Measurements from ENCODE around the gene DDI1.

DDI1 gene

DNA sequence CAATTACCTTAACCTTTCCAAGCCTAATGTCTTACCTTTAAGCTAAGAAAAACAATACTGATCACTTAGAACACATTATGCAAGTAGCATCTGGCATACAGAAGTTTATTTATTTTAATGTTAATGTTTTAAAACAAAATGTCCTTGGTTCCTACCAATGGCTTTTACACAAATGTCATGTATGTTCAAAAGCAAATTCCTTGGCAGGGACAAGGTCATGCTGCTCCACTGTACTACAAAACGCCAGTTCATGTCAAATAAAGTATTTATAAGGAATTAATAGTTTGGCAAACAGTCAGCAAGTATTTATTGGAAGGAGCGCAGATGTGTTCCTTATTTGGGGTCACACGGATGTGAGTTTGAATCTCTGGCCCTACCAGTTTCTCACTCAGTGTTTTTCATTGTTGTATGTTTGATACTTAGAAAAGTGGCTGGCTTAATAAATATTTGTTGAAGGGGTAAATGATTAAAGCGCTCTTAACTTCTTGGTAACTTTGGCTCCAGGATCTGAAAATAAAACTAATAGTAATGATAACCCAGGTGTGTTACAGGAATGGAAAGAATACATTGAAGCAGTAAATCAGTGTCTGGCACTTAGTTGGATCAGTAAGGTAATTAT is 18.6 kb downstream of the DDI1 start:
- Mint-ChIP-seq H3K9me3 (no peaks in the 10 kb centered on the region), H3K27ac (no peak overlapping the region), H3K4me3 (no peak overlapping the region), H3K4me1 (no peaks in the 10 kb centered on the region), H3K36me3 (ENCODE audit: low read depth) (no peaks in the 10 kb centered on the region), H3K27me3 (no peaks in the 10 kb centered on the region)
- ATAC-seq (no peak), DNase-seq (no peak)

GRCh38 chr11:104055596-104055995 is 19.2 kb downstream of the DDI1 start:
- H3K4me3 Mint-ChIP-seq: no peak overlapping the region
- no peaks in the 10 kb centered on the region for H3K4me1 Mint-ChIP-seq
- no peaks in the 10 kb centered on the region for H3K27me3 Mint-ChIP-seq
- H3K36me3 Mint-ChIP-seq (ENCODE audit: low read depth): no peaks in the 10 kb centered on the region
- no peaks in the 10 kb centered on the region for H3K9me3 Mint-ChIP-seq
- H3K27ac Mint-ChIP-seq: no peak overlapping the region
- ATAC-seq: no peak
- DNase-seq: no peak

DNA sequence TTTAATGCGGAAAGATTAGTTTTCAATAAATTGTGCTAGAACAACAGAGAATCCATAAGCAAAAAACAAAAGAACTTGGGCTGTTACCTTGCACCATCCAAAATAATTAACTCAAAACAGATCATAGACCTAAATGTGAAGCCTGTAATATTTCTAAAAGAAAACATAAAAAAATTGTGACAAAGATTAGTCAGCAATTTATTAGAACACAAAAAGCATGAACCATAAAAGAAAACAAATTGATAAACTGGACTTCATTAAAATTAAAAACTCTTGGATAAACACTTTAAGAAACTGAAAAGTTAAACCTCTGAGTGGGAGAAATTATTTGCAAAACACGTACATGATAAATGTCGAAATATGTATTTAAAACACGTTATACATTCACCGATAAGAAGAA is 21.5 kb downstream of the DDI1 start:
- H3K27ac Mint-ChIP-seq: no peak overlapping the region
- H3K4me3 Mint-ChIP-seq: no peak overlapping the region
- H3K36me3 Mint-ChIP-seq (ENCODE audit: low read depth): no peaks in the 10 kb centered on the region
- no peaks in the 10 kb centered on the region for H3K9me3 Mint-ChIP-seq
- H3K27me3 Mint-ChIP-seq: no peaks in the 10 kb centered on the region
- ATAC-seq: no peak
- DNase-seq: no peak
- no peaks in the 10 kb centered on the region for H3K4me1 Mint-ChIP-seq

DNA sequence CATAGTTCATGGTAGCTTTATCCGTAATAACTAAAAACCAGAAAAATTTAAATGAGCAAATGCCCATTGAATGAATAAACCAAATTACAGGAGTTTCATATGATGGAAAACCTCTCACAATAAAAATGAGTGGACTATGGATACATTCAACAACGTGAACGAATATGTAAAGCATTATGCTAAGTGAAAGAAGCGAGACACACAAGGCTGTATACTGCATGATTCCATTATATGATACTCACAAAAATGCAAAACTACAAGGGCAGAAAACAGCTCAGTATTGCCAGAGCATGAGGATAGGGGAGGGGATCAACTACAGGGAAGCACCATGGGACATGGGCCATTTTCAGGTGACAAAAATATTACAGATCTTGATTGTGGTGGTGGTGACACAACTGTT is 22.2 kb downstream of the DDI1 start:
- Mint-ChIP-seq H3K4me1 (no peaks in the 10 kb centered on the region), H3K4me3 (no peak overlapping the region), H3K9me3 (no peaks in the 10 kb centered on the region), H3K27me3 (no peaks in the 10 kb centered on the region), H3K27ac (no peak overlapping the region), H3K36me3 (ENCODE audit: low read depth) (no peaks in the 10 kb centered on the region)
- DNase-seq: no peak
- no peak for ATAC-seq

DNA sequence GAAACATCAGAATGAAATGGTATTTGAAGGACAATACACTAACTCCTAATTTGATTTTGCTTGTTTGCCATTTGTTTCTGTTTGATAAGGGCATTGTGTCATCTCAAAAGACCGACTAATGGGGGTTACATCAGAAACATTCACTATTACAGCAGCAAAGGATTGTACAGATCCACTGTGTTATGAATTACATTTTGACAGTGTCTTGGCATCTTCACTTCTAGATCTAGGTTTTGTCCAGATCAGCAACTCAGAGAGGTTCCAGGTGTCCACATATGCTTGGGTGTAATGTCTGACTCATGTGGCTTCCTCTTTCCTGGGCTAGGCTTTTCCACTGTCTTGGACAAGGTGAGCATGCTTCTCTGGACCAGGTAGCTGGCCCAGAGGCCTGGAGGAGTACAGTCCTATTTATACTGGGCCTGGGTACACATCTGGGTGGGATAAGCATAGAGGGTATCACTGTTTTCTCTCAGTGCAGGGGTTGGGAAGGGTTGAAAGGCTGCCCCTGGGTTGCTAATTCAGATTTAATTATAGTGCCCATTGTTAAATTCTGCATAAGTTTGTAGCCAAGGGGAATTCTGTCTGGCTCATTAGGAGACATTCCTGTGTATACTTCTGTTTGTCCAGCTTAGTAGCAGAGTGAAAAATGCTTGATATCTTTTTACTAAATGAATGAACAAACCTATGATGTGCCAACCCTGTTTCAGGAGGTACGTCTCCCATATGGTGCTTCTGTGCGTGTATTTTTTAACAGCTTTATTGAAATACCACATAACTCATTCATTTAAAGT is 23.8 kb downstream of the DDI1 start:
- Mint-ChIP-seq H3K9me3 (no peaks in the 10 kb centered on the region), H3K27ac (no peak overlapping the region)

DNA sequence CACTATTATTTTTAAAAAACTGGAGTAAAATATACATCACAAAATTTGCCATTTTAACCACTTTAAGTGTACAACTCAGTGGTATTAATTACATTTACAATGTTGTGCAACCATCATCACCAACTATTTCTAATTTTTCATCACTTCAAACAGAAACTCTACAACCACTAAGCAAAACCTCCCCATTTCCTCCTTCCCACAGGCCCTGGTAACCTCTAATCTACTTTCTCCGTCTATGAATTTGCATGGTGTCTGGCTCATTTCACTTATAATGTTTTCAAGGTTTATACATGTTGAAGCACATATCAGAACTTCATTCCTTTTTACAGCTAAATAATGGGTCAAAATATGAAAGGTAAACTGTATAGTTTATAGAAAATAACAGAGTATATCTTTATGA is 24.4 kb downstream of the DDI1 start:
- no peak overlapping the region for H3K27ac Mint-ChIP-seq
- no peaks in the 10 kb centered on the region for H3K27me3 Mint-ChIP-seq
- H3K36me3 Mint-ChIP-seq (ENCODE audit: low read depth): no peaks in the 10 kb centered on the region
- no peaks in the 10 kb centered on the region for H3K9me3 Mint-ChIP-seq
- no peaks in the 10 kb centered on the region for H3K4me1 Mint-ChIP-seq
- H3K4me3 Mint-ChIP-seq: no peak overlapping the region
- ATAC-seq: no peak
- no peak for DNase-seq

More for the DNA sequence above, 23.8 kb downstream of the DDI1 start:
- ATAC-seq: no peak
- Mint-ChIP-seq H3K4me3 (no peak overlapping the region), H3K27me3 (no peaks in the 10 kb centered on the region), H3K36me3 (ENCODE audit: low read depth) (no peaks in the 10 kb centered on the region), H3K4me1 (no peaks in the 10 kb centered on the region)
- DNase-seq: no peak

DNA sequence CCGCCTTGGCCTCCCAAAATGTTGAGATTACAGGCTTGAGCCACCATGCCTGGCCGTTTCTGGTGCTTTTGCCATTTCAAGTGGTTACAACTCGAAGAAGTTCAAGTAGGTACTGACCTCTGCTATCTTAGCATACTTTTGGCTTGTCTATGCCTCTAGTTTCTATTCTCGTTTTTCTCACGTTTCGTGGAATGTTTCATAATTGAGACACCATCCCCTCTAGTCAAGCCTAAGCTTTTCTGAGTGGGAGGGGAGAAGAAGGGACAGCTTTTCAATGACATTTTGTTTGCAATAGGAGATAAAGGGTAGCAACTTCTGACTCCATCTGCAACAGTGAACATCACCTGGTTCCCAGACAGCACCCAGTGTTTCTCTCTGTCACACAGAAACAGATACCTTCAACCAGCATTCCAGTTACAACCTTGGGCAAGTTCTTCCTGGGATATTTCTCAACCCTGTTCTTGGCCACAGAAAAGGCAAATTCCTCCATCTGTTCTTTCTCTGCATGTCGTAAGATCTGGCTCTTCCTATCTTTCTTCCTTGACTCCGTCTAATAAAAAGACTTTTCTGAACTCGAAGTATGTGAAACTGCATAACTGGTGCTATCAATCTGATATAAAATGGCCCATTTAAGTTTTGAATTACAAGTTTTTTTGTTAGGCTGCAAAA is 25.5 kb downstream of the DDI1 start:
- Mint-ChIP-seq H3K36me3 (ENCODE audit: low read depth) (no peaks in the 10 kb centered on the region), H3K9me3 (no peaks in the 10 kb centered on the region), H3K4me3 (no peak overlapping the region), H3K27me3 (no peaks in the 10 kb centered on the region), H3K4me1 (no peaks in the 10 kb centered on the region), H3K27ac (no peak overlapping the region)
- DNase-seq (no peak), ATAC-seq (no peak)

DNA sequence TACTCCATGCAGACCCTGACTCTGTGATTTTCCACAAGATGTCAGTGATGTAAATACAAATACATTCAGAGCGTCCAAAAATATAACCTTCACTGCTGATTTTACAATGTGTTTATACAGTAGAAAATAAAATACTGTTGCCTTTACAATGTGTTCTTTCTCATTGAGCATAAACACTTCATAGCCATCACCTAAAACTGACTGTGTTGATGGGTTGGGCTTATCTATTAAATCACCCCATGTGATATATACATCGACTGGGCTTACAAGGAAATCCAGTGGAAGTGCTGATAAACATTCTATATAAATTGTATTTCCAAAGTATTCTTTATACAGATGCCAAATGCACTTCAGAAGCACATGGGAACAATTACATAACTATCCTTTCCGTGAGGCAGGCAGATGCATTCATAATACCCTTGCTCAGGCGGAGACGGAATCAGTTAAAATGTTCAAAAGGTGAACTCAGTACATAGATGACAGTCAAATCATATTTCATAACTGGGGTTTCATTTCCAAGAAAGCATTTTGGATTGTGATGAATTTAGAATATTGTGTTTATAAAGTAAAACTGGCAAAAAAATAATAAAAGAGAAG is 27.7 kb downstream of the DDI1 start:
- Mint-ChIP-seq H3K4me3 (no peak overlapping the region), H3K4me1 (no peaks in the 10 kb centered on the region)

GRCh38 chr11:104067534-104067933 is 31.1 kb downstream of the DDI1 start:
- ATAC-seq: no peak
- Mint-ChIP-seq H3K27ac (no peak overlapping the region), H3K4me1 (no peaks in the 10 kb centered on the region), H3K9me3 (no peaks in the 10 kb centered on the region), H3K4me3 (no peak overlapping the region), H3K27me3 (no peaks in the 10 kb centered on the region), H3K36me3 (ENCODE audit: low read depth) (no peaks in the 10 kb centered on the region)
- no peak for DNase-seq

More for the DNA sequence above, 27.7 kb downstream of the DDI1 start:
- Mint-ChIP-seq H3K27ac (no peak overlapping the region), H3K27me3 (no peaks in the 10 kb centered on the region), H3K9me3 (no peaks in the 10 kb centered on the region), H3K36me3 (ENCODE audit: low read depth) (no peaks in the 10 kb centered on the region)
- ATAC-seq (no peak), DNase-seq (no peak)

GRCh38 chr11:104073950-104074705 is 37.7 kb downstream of the DDI1 start:
- Mint-ChIP-seq H3K4me3 (no peak overlapping the region), H3K27ac (no peak overlapping the region), H3K27me3 (no peaks in the 10 kb centered on the region), H3K9me3 (no peaks in the 10 kb centered on the region), H3K4me1 (no peaks in the 10 kb centered on the region), H3K36me3 (ENCODE audit: low read depth) (no peaks in the 10 kb centered on the region)
- ATAC-seq: peak; percentile 24
- no peak for DNase-seq

GRCh38 chr11:104075091-104075490 is 38.7 kb downstream of the DDI1 start:
- no peaks in the 10 kb centered on the region for H3K27me3 Mint-ChIP-seq

DNA sequence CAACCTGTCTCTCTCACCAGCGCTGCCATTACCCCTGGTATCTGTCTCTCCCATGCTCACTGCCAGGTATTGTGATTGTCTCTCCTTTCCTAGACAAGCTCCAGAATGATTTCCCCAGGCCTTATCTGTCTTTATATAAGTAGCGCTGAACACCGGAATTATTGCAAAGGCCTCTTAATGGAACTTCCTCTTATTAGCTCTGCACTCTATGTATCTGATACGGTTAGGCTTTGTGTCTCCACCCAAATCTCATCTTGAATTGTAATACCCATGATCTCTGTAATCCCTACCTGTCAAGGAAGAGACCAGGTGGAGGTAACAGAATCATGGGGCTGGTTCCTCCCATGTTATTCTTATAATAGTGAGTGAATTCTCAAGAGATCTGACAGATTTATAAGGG is 39.3 kb downstream of the DDI1 start:
- no peak overlapping the region for H3K4me3 Mint-ChIP-seq
- H3K27ac Mint-ChIP-seq: no peak overlapping the region
- DNase-seq (no peak), ATAC-seq (no peak)
- no peaks in the 10 kb centered on the region for H3K9me3 Mint-ChIP-seq
- no peaks in the 10 kb centered on the region for H3K27me3 Mint-ChIP-seq
- H3K4me1 Mint-ChIP-seq: no peaks in the 10 kb centered on the region
- no peaks in the 10 kb centered on the region for H3K36me3 Mint-ChIP-seq (ENCODE audit: low read depth)

More at GRCh38 chr11:104075091-104075490, 38.7 kb downstream of the DDI1 start:
- no peak for ATAC-seq
- Mint-ChIP-seq H3K4me3 (no peak overlapping the region), H3K27ac (no peak overlapping the region), H3K9me3 (no peaks in the 10 kb centered on the region), H3K4me1 (no peaks in the 10 kb centered on the region), H3K36me3 (ENCODE audit: low read depth) (no peaks in the 10 kb centered on the region)
- no peak for DNase-seq

DNA sequence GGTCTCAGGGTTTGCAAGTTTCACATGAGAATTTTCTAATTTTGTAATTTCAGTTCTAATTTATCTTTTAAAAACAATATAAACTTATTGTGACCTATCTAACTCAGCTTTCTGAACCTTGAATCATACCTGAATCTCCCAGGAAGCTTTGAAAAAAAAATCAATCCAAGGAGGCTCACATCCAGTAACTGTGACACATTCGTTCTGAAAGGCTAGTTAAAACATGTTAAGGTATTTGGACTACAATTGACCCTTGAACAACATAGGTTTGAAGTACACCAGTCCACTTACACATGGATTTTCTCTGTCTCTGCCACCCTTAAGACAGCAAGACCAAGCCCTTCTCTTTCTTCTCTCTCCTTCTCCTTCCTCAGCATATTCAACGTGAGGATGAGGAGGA is 40.0 kb downstream of the DDI1 start:
- H3K27ac Mint-ChIP-seq: no peak overlapping the region
- H3K4me1 Mint-ChIP-seq: no peaks in the 10 kb centered on the region
- no peaks in the 10 kb centered on the region for H3K27me3 Mint-ChIP-seq
- H3K9me3 Mint-ChIP-seq: no peaks in the 10 kb centered on the region
- no peak overlapping the region for H3K4me3 Mint-ChIP-seq
- DNase-seq (no peak), ATAC-seq (no peak)
- no peaks in the 10 kb centered on the region for H3K36me3 Mint-ChIP-seq (ENCODE audit: low read depth)

DNA sequence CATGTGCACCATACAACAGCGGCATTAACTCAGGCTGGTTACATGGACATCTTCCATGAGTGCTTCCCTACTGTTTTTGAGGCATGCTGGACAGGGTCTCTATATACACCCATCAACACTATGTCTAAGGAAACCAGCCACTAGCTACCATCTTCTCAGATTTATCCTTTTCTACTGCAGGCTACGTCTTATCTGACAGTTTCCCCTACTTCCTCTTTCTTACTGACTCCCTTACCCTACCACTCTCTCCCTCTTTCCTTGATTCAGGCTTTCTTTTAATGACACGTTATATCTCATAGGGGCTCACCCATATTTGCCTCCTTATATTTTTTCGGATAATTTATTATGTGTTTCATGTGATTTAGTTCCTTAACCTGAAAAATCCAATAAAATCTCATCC is 41.8 kb downstream of the DDI1 start:
- no peaks in the 10 kb centered on the region for H3K9me3 Mint-ChIP-seq
- H3K4me3 Mint-ChIP-seq: no peak overlapping the region
- no peaks in the 10 kb centered on the region for H3K4me1 Mint-ChIP-seq
- H3K27ac Mint-ChIP-seq: no peak overlapping the region
- no peaks in the 10 kb centered on the region for H3K36me3 Mint-ChIP-seq (ENCODE audit: low read depth)
- H3K27me3 Mint-ChIP-seq: no peaks in the 10 kb centered on the region
- DNase-seq (no peak), ATAC-seq (no peak)
